Thyroid gland (tissue), 4 donors: ENCODE measurements around the gene MRM2. TPM values are rescaled to one million over a fixed set of nuclear protein-coding genes. Genes with fewer than 3 reads are reported as not detected.

Experiments
- DNase-seq, 2 donors: peaks; one replicate each; pipeline ENCODE4 v3.0.0-alpha.2; 2019
- H3K27ac ChIP-seq, 3 donors: fragments of 200-600 bp; sonication (generic); 1 replicate in 2 of 3; 2 replicates in 1 of 3; pipeline ENCODE4 v1.5.1; 2016 to 2019; ENCODE audit warnings: mild to moderate bottlenecking in 1 of 3, moderate library complexity in 1 of 3
- H3K27me3 ChIP-seq: fragments of 200-600 bp; sonication (generic); one replicate; pipeline ENCODE4 v1.5.1; 2019
- H3K36me3 ChIP-seq, 2 donors: fragments of 200-600 bp; sonication (generic); one replicate each; pipeline ENCODE4 v1.5.1; 2016 to 2019
- H3K4me1 ChIP-seq, 2 donors: fragments of 200-600 bp; sonication (generic); one replicate each; pipeline ENCODE4 v1.5.1; 2017 to 2019
- H3K4me3 ChIP-seq, 3 donors: fragments of 200-600 bp; sonication (generic); replicated peaks in 1 of 3; 1 replicate in 2 of 3; 2 replicates in 1 of 3; pipeline ENCODE4 v1.5.1; 2016; ENCODE audit warnings: mild to moderate bottlenecking in 1 of 3
- H3K9me3 ChIP-seq: fragments of 200-600 bp; sonication (generic); one replicate; pipeline ENCODE4 v1.5.1; 2017
- CTCF ChIP-seq, 6 experiments: fragments of 200-600 bp in 3 of 6; fragments of 450-650 bp in 3 of 6; sonication (generic) in 3 of 6; IDR thresholded peaks; one replicate each; pipeline ENCODE4 v1.5.1; 2016 to 2019; ENCODE audit warnings: antibody characterized with exemption in 6 of 6, mild to moderate bottlenecking in 2 of 6, inconsistent platforms in 1 of 6, moderate library complexity in 1 of 6
- POLR2A ChIP-seq, 2 donors: fragments of 450-650 bp; IDR thresholded peaks; one replicate each; pipeline ENCODE4 v1.6.1; 2017; ENCODE audit warnings: antibody characterized with exemption in 2 of 2, mild to moderate bottlenecking in 2 of 2, moderate library complexity in 1 of 2
- WGBS, 2 donors: methylation state at CpG; one replicate each; pipeline ENCODE4 v1.1.5; 2017; 5-methylcytosine and 5-hydroxymethylcytosine counted together
- intact Hi-C: fragments of 100-400 bp; cut with DNase I; formaldehyde crosslinking; loops from one replicate; pipeline ENCODE4 v1.15.1; 2023
- total RNA-seq, 4 donors: library from RNA; depleted of rRNA; stranded (reverse); fragments of >200 nt; gene quantifications; one replicate each; pipeline ENCODE4 v1.2.3, GENCODE V29; 2016

Gene MRM2
- total RNA-seq, 4 donors from 2014 or later: 14.7 to 23.8 (median 18.2) TPM

DNA sequence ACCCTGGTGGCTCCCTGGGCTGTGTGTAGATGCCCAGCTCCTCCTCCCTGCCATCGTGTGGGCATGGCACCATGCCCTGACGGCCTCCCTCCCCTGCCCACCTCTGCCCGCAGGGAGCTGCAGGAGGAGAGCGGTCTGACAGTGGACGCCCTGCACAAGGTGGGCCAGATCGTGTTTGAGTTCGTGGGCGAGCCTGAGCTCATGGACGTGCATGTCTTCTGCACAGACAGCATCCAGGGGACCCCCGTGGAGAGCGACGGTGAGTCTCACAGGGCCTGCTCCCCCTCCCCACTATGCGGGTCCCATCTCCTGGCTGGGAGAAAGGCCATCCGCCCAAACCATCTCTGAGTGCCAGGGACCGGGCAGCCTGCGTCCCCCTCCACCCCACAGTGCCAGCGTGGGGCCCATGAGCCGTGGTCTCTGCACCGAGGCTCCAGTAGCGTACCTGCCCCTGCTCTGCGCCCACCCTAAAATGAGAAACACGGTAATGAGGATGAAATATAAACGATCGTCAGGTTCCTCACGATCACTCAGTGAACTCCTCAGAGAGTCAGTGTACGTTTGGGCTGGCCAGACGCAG lies 7.8 kb upstream of the MRM2 start:
- Histone ChIP-seq H3K36me3 (no peaks in the 10 kb centered on the region), H3K27ac (no peak overlapping the region), H3K4me3 (no peak overlapping the region), H3K4me1 (no peaks in the 10 kb centered on the region), H3K9me3 (no peaks in the 10 kb centered on the region), H3K27me3 (no peaks in the 10 kb centered on the region)
- WGBS, 2 donors: 68 to 85% methylated on average over 8 to 15 of the region's 27 CpGs
- intact Hi-C loops: loop anchor here (10.0 kb wide), 1 partner anchor 105 kb away; the partner anchor contains the start of gene EIF3B
- no peak for DNase-seq
- no peak for TF ChIP-seq CTCF (IDR thresholded peaks at IDR 0.05)
- TF ChIP-seq POLR2A (IDR thresholded peaks at IDR 0.05): no peak

DNA sequence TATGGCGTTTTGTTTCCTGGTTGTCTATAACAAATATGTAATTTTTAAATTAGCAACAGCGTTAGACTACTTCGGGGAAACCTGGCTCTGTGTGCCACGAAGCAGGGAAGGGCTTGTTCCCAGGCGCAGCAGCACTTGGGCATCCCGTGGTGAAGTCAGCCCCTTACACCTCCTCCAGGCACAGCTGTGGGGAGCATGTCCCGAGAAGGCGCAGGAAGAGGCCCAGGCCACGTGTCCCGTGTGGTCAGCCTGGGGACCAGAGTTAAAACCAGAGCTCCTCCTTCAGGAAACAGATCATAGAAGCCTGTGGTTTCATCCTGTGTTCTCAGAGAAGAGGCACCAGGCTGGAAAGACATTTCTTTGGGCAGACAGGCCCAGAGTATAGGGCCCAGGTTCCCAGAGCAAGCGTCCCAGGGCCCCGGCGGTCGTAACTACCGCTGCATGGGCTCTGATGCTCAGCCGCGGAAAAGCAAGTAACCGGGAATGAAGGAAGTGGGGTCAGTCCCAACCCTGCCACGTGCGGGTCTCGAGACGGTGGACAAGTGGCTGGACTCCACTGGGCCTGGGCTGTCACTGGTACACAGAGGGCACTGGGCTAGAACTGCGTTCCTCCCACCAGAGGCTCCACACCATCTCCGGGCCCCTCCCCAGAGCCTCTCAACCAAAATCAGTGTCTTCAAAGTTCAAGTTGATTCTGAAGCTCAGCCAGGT lies 7.1 kb upstream of the MRM2 start:
- DNase-seq: peak in 1 of 2 donors; percentile 15
- TF ChIP-seq CTCF (IDR thresholded peaks at IDR 0.05): no peak
- no peak for TF ChIP-seq POLR2A (IDR thresholded peaks at IDR 0.05)
- no peaks in the 10 kb centered on the region for H3K36me3 ChIP-seq
- H3K4me1 ChIP-seq: no peaks in the 10 kb centered on the region
- H3K9me3 ChIP-seq: no peaks in the 10 kb centered on the region
- 60 to 66% methylated on average over 18 to 20 of the region's 24 CpGs for WGBS, 2 donors
- intact Hi-C loops: loop anchor here (10.0 kb wide), 1 partner anchor 106 kb away; the partner anchor contains the start of gene EIF3B
- no peak overlapping the region for H3K4me3 ChIP-seq
- no peak overlapping the region for H3K27ac ChIP-seq
- no peaks in the 10 kb centered on the region for H3K27me3 ChIP-seq

GRCh38 chr7:2247141-2247995 lies 5.4 kb upstream of the MRM2 start:
- intact Hi-C loops: loop anchor here (10.0 kb wide), 1 partner anchor 107 kb away; the partner anchor contains the start of gene EIF3B
- H3K27ac ChIP-seq: no peak overlapping the region
- no peak for DNase-seq
- H3K4me3 ChIP-seq: no peak overlapping the region
- no peaks in the 10 kb centered on the region for H3K27me3 ChIP-seq
- no peaks in the 10 kb centered on the region for H3K9me3 ChIP-seq
- TF ChIP-seq CTCF (IDR thresholded peaks at IDR 0.05) (peak in 4 of 6 experiments; percentile 19 to 58 (median 30)), POLR2A (IDR thresholded peaks at IDR 0.05) (no peak)
- 75 to 83% methylated on average over 27 to 29 of the region's 36 CpGs for WGBS, 2 donors
- H3K4me1 ChIP-seq: peaks cover 0 to 6% of the 10 kb centered on the region in 2 donors
- no peaks in the 10 kb centered on the region for H3K36me3 ChIP-seq

GRCh38 chr7:2245883-2246675 lies 4.1 kb upstream of the MRM2 start:
- Histone ChIP-seq H3K9me3 (no peaks in the 10 kb centered on the region), H3K36me3 (no peaks in the 10 kb centered on the region), H3K4me3 (no peak overlapping the region), H3K4me1 (peaks cover 5 to 11% of the 10 kb centered on the region in 2 donors), H3K27me3 (no peaks in the 10 kb centered on the region), H3K27ac (no peak overlapping the region)
- WGBS, 2 donors: 59 to 66% methylated on average over 21 to 22 of the region's 22 CpGs
- DNase-seq: peak; percentile 15 to 25
- intact Hi-C loops: loop anchor here (10.0 kb wide), 1 partner anchor 109 kb away; the partner anchor contains the start of gene EIF3B
- no peak for TF ChIP-seq CTCF (IDR thresholded peaks at IDR 0.05)
- TF ChIP-seq POLR2A (IDR thresholded peaks at IDR 0.05): no peak
